ENCODE data around the gene CCRL2. TPM values are rescaled to one million over a fixed set of nuclear protein-coding genes. Genes with fewer than 3 reads are reported as not detected.
A peak's percentile ranks its signal among the peaks of the same experiment; 100 is the strongest.

The CCRL2 gene
- total RNA-seq (1 to 10 TPM in 1 of 4 donors, under 1 TPM in 2, not detected in 1; 0.71 to 3.0 (median 0.99) TPM), polyA plus RNA-seq (10 to 100 TPM in 1 of 3 donors, 1 to 10 TPM in 2; 3.0 to 11.2 (median 4.4) TPM)

DNA sequence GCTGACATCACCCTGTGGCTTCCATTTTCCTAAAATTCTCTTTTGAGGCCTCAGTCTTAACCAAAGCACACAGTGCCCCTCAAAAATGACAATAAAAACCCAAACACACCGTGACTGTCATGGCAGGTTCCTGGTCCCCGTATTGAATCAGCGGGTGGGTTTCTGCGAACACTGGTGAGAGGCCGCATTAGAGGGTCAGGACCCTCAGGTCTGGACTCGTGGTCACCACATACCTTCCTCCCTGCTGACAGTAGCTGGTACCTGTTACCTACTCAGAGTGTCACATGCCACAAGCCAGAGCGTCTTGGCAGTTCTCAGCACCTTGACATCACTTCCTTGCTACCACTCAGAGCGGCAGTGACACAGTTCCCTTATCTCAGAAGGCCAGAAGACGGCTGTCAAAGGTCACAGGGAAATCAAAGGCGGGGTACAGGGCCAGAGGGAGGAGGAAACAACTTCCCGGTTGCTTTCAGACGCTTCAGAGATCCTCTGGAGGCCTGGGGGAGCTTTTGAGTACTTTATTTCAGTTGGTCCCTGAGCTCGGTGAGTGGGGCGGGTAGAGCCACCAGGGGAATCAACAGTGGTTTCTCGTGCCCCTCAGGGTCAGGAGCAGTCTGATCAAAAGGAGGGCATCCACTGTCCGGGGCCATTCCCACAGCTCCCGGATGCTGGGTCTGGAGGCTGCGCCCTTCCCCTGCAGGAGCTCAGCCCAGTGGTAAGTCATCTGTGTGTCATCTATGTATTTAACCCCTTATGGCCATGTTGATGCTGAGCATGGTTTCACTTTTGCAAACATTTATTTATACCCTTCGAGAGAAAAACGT is at the start of gene CCRL2, which contains the start of gene CCR5AS:
CCRL2 (plus strand) TSS at position 472 of the 824 bp plus-strand sequence. CDS start 821 bp downstream, outside the sequence.
CCR5AS (minus strand) TSS at position 279 of the 824 bp plus-strand sequence.
- H3K9me3 ChIP-seq, result no peaks in the 10 kb centered on the region
- H3K27ac ChIP-seq, result peak within 1 kb of the TSS; percentile 56 to 70 (median 58)
- TF ChIP-seq POLR2AphosphoS5 (IDR thresholded peaks at IDR 0.05) (peak in 3 of 4 donors; percentile 36 to 52 (median 39)), POLR2A (IDR thresholded peaks at IDR 0.05) (no peak)
- TF ChIP-seq, protein P1, sequence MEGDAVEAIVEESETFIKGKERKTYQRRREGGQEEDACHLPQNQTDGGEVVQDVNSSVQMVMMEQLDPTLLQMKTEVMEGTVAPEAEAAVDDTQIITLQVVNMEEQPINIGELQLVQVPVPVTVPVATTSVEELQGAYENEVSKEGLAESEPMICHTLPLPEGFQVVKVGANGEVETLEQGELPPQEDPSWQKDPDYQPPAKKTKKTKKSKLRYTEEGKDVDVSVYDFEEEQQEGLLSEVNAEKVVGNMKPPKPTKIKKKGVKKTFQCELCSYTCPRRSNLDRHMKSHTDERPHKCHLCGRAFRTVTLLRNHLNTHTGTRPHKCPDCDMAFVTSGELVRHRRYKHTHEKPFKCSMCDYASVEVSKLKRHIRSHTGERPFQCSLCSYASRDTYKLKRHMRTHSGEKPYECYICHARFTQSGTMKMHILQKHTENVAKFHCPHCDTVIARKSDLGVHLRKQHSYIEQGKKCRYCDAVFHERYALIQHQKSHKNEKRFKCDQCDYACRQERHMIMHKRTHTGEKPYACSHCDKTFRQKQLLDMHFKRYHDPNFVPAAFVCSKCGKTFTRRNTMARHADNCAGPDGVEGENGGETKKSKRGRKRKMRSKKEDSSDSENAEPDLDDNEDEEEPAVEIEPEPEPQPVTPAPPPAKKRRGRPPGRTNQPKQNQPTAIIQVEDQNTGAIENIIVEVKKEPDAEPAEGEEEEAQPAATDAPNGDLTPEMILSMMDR (IDR thresholded peaks at IDR 0.05), result no peak
- H3K36me3 ChIP-seq, result no peaks in the 10 kb centered on the region
- intact Hi-C loops (cut with DNase I), result no loop called here
- H3K4me3 ChIP-seq, result peak within 1 kb of the TSS in 2 of 4 donors; percentile 20 to 21
- H3K4me1 ChIP-seq, result no peaks in the 10 kb centered on the region
- peak; percentile 76 for DNase-seq
- WGBS, 2 donors, result 14 to 28% methylated on average over 20 of the region's 20 CpGs
- peaks cover 0 to 5% (median 0%) of the 10 kb centered on the region in 3 donors for H3K27me3 ChIP-seq

- Histone ChIP-seq H3K4me1 (no peaks in the 10 kb centered on the region), H3K27ac (no peak overlapping the region), H3K4me3 (no peak overlapping the region), H3K9me3 (no peaks in the 10 kb centered on the region), H3K27me3 (no peaks in the 10 kb centered on the region), H3K36me3 (no peaks in the 10 kb centered on the region)
- no peak for DNase-seq
- TF ChIP-seq POLR2A (IDR thresholded peaks at IDR 0.05) (no peak), EP300 (IDR thresholded peaks at IDR 0.05) (no peak), POLR2AphosphoS5 (IDR thresholded peaks at IDR 0.05) (no peak)
- TF ChIP-seq, protein P1 (IDR thresholded peaks at IDR 0.05), result no peak
- intact Hi-C loops (cut with DNase I), result no loop called here
- 52 to 77% methylated on average over 6 of the region's 6 CpGs for WGBS, 2 donors
Measured at GRCh38 chr3:46358466-46358865, 48.6 kb upstream of the CCRL2 start.

DNA sequence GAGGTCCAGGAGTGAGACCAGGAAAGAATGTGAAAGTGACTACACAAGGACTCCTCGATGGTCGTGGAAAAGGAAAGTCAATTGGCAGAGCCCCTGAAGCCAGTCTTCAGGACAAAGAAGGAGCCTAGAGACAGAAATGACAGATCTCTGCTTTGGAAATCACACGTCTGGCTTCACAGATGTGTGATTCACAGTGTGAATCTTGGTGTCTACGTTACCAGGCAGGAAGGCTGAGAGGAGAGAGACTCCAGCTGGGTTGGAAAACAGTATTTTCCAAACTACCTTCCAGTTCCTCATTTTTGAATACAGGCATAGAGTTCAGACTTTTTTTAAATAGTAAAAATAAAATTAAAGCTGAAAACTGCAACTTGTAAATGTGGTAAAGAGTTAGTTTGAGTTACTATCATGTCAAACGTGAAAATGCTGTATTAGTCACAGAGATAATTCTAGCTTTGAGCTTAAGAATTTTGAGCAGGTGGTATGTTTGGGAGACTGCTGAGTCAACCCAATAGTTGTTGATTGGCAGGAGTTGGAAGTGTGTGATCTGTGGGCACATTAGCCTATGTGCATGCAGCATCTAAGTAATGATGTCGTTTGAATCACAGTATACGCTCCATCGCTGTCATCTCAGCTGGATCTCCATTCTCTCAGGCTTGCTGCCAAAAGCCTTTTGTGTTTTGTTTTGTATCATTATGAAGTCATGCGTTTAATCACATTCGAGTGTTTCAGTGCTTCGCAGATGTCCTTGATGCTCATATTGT is 47.1 kb upstream of the CCRL2 start:
- Histone ChIP-seq H3K9me3 (no peaks in the 10 kb centered on the region), H3K36me3 (no peaks in the 10 kb centered on the region), H3K4me1 (no peaks in the 10 kb centered on the region), H3K4me3 (no peak overlapping the region), H3K27ac (peak overlapping the region in 3 of 4 donors; percentile 35 to 60 (median 49)), H3K27me3 (no peaks in the 10 kb centered on the region)
- DNase-seq, result no peak
- peak in 1 of 4 donors; percentile 37 for TF ChIP-seq POLR2AphosphoS5 (IDR thresholded peaks at IDR 0.05)
- TF ChIP-seq, protein P1 (IDR thresholded peaks at IDR 0.05), result no peak
- intact Hi-C loops (cut with DNase I), result no loop called here
- 57 to 77% methylated on average over 11 of the region's 11 CpGs for WGBS, 2 donors

- 69 to 85% methylated on average over 6 of the region's 6 CpGs for WGBS, 2 donors
- Histone ChIP-seq H3K4me3 (no peak overlapping the region), H3K4me1 (no peaks in the 10 kb centered on the region), H3K36me3 (no peaks in the 10 kb centered on the region), H3K27me3 (no peaks in the 10 kb centered on the region), H3K27ac (peak overlapping the region in 3 of 4 donors; percentile 35 to 60 (median 49)), H3K9me3 (no peaks in the 10 kb centered on the region)
- no peak for DNase-seq
- intact Hi-C loops (cut with DNase I), result no loop called here
- TF ChIP-seq POLR2A (IDR thresholded peaks at IDR 0.05), result no peak
- TF ChIP-seq POLR2AphosphoS5 (IDR thresholded peaks at IDR 0.05), result no peak
- TF ChIP-seq, protein P1 (IDR thresholded peaks at IDR 0.05), result no peak
- no peak for TF ChIP-seq EP300 (IDR thresholded peaks at IDR 0.05)
Measured at GRCh38 chr3:46360907-46361306, 46.2 kb upstream of the CCRL2 start.
